Thoracic aorta (tissue), 2 donors: Measurements from ENCODE around the gene PIK3R4. TPM values are rescaled to one million over a fixed set of nuclear protein-coding genes. Genes with fewer than 3 reads are reported as not detected.

Source experiments
- ATAC-seq: fragments of 150-250 bp; one replicate; pipeline ENCODE4 v1.8.0; 2017; ENCODE audit warnings: low read depth; ENCODE audit not compliant: insufficient number of reproducible peaks, low FRiP score
- DNase-seq: peaks from one replicate; pipeline ENCODE4 v3.0.0-alpha.2; 2020; ENCODE audit warnings: low spot score
- H3K27ac ChIP-seq, 2 donors: fragments of 200-600 bp; sonication (generic); 1 replicate in 1 of 2; 2 replicates in 1 of 2; pipeline ENCODE4 v1.5.1; 2016; ENCODE audit warnings: mild to moderate bottlenecking in 2 of 2, moderate library complexity in 2 of 2
- H3K27me3 ChIP-seq: fragments of 200-600 bp; sonication (generic); replicated peaks from 2 replicates; pipeline ENCODE4 v1.6.0; 2016; ENCODE audit warnings: mild to moderate bottlenecking; ENCODE audit not compliant: insufficient read depth
- H3K36me3 ChIP-seq: fragments of 200-600 bp; sonication (generic); one replicate; pipeline ENCODE4 v1.5.1; 2016
- H3K4me1 ChIP-seq, 2 donors: fragments of 200-600 bp; sonication (generic); 1 replicate in 1 of 2; 2 replicates in 1 of 2; pipeline versions ENCODE4 v1.5.1 to v1.6.0; 2016; ENCODE audit warnings: low read depth in 2 of 2, mild to moderate bottlenecking in 1 of 2; ENCODE audit not compliant: control insufficient read depth in 1 of 2
- H3K4me3 ChIP-seq: fragments of 200-600 bp; sonication (generic); 2 replicates; pipeline ENCODE4 v1.5.1; 2016; ENCODE audit warnings: mild to moderate bottlenecking
- H3K9me3 ChIP-seq: fragments of 200-600 bp; sonication (generic); 2 replicates; pipeline ENCODE4 v1.5.1; 2016
- CTCF ChIP-seq: fragments of 200-600 bp; sonication (generic); IDR thresholded peaks from one replicate; pipeline ENCODE4 v1.5.1; 2019; ENCODE audit warnings: antibody characterized with exemption
- total RNA-seq, 2 donors: library from RNA; depleted of rRNA; stranded (reverse); fragments of >200 nt; gene quantifications; one replicate each; pipeline versions ENCODE4 v1.1.0 to v1.2.3, GENCODE V29; 2016

PIK3R4 gene
- total RNA-seq, 2 donors from 2014 or later: 28.4 to 53.5 TPM

- DNase-seq (no peak), ATAC-seq (no peak)
- H3K27me3 ChIP-seq: no peaks in the 10 kb centered on the region
- no peak overlapping the region for H3K27ac ChIP-seq
- no peak for TF ChIP-seq CTCF
- no peak overlapping the region for H3K4me3 ChIP-seq
- H3K9me3 ChIP-seq: no peaks in the 10 kb centered on the region
- no peaks in the 10 kb centered on the region for H3K36me3 ChIP-seq
- H3K4me1 ChIP-seq: peaks cover 3 to 27% of the 10 kb centered on the region in 2 donors
Observed at GRCh38 chr3:130725746-130726145, 20.9 kb downstream of the PIK3R4 start.

- DNase-seq: no peak
- Histone ChIP-seq H3K27ac (no peak overlapping the region), H3K4me1 (peaks cover 5 to 28% of the 10 kb centered on the region in 2 donors), H3K36me3 (no peaks in the 10 kb centered on the region), H3K4me3 (no peak overlapping the region), H3K9me3 (no peaks in the 10 kb centered on the region), H3K27me3 (no peaks in the 10 kb centered on the region)
- no peak for TF ChIP-seq CTCF
- no peak for ATAC-seq
Observed at GRCh38 chr3:130715616-130716015, 31.0 kb downstream of the PIK3R4 start.

- no peak for ATAC-seq
- Histone ChIP-seq H3K27ac (peak overlapping the region; percentile 61 to 63), H3K4me1 (peaks cover 15 to 46% of the 10 kb centered on the region in 2 donors), H3K9me3 (no peaks in the 10 kb centered on the region), H3K36me3 (no peaks in the 10 kb centered on the region), H3K27me3 (no peaks in the 10 kb centered on the region), H3K4me3 (no peak overlapping the region)
- no peak for DNase-seq
- no peak for TF ChIP-seq CTCF
Observed at GRCh38 chr3:130712718-130713423, 33.8 kb downstream of the PIK3R4 start.

GRCh38 chr3:130711565-130712324 is 34.9 kb downstream of the PIK3R4 start:
- Histone ChIP-seq H3K27ac (peak overlapping the region; percentile 43 to 64), H3K36me3 (no peaks in the 10 kb centered on the region), H3K27me3 (no peaks in the 10 kb centered on the region), H3K4me1 (peaks cover 15 to 46% of the 10 kb centered on the region in 2 donors), H3K9me3 (no peaks in the 10 kb centered on the region), H3K4me3 (no peak overlapping the region)
- no peak for TF ChIP-seq CTCF
- ATAC-seq: no peak
- DNase-seq: no peak

GRCh38 chr3:130709671-130710070 is 37.0 kb downstream of the PIK3R4 start:
- Histone ChIP-seq H3K4me3 (no peak overlapping the region), H3K36me3 (no peaks in the 10 kb centered on the region), H3K27ac (peak overlapping the region; percentile 49 to 61), H3K9me3 (no peaks in the 10 kb centered on the region), H3K4me1 (peaks cover 15 to 46% of the 10 kb centered on the region in 2 donors), H3K27me3 (no peaks in the 10 kb centered on the region)
- ATAC-seq: no peak
- TF ChIP-seq CTCF: no peak
- DNase-seq: no peak
